Hematopoietic multipotent progenitor cell treated with erythropoietin and hydrocortisone succinate and interleukin-3 and kit ligand, for 15 days (in vitro differentiated cells): ENCODE data around the gene ZNF423.
"Not testable (repeated sequence)": the region's sequence is repeated elsewhere in the genome, so short reads cannot be mapped to it uniquely, and the experiment has no call there.

ENCODE experiments used
- DNase-seq: peaks from one replicate; pipeline ENCODE4 v3.0.0-alpha.2; 2015; ENCODE audit warnings: low spot score

Gene ZNF423

GRCh38 chr16:49506058-49507013 is 349.6 kb downstream of the ZNF423 start:
- DNase-seq: not testable (repeated sequence)

GRCh38 chr16:49505556-49505955 is 350.4 kb downstream of the ZNF423 start:
- no peak for DNase-seq

DNA sequence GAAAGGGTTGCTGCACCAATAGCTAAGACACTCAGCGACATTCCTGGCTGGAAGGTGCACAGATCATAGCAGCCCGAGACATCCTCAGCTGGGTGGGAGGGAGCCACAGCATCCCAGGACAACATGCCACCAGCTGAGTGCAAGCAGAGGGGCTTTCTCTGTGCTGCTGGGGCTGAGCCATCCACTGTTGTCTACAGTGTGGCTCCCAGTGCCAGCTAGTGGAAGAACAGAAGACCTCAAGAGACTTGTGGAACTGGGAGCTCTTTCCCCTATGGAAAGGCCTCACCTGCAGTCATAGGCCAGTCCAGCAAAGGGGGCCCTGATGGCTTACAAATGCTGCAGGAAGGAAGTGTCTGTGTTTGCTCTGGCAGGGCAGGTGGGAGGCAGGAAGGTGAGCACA is 351.3 kb downstream of the ZNF423 start:
- no peak for DNase-seq

DNA sequence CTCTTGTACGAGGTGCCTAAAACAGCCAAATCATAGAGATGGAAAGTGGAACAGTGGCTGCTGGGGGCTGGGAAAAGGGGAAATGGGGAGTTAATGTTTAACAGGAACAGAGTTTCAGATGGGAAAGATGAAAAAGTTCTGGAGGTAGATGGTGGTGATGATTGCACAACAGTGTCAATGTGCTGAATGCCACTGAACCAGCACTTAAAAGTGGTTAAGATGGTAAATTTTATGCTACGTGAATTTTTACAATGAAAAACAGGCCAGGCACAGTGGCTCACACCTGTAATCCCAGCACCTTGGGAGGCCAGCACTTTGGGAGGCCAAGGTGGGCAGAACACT is 351.9 kb downstream of the ZNF423 start:
- DNase-seq: no peak

DNA sequence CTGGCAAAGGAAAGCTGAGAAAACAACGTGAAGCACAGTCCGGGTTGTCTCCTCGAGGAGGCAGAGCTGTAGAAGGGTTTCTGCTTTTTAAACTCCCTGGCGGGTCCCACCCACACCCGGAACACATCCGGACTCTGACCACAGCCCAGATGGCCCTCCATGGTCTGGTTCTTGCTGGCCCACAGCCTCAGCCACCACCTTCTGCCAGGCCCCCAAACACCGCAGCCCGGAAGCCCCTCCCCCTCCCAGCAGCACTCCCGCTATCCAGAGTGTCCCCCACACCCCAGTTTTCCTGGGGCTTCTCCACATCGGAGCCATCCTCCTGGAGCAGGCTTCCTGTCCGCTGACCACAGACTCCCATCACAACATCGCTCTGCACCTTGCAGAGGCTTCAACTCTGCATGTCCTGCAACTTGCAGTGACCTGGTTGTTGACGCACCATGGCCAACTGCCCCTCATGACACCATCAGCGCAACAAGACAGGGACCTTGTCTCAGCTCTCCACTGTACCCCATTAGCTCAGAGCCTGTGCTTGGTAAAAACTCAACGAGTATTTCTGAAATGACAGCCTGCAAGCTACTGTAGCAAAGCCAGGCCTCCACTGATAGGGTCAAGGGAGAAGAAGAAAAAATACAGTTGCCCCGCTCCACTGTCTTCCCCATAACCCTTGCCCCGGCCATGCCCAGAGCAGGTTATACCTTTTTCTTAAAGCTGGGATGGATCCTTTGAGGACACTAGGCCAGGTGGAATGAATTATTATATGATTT is 352.5 kb downstream of the ZNF423 start:
- no peak for DNase-seq

DNA sequence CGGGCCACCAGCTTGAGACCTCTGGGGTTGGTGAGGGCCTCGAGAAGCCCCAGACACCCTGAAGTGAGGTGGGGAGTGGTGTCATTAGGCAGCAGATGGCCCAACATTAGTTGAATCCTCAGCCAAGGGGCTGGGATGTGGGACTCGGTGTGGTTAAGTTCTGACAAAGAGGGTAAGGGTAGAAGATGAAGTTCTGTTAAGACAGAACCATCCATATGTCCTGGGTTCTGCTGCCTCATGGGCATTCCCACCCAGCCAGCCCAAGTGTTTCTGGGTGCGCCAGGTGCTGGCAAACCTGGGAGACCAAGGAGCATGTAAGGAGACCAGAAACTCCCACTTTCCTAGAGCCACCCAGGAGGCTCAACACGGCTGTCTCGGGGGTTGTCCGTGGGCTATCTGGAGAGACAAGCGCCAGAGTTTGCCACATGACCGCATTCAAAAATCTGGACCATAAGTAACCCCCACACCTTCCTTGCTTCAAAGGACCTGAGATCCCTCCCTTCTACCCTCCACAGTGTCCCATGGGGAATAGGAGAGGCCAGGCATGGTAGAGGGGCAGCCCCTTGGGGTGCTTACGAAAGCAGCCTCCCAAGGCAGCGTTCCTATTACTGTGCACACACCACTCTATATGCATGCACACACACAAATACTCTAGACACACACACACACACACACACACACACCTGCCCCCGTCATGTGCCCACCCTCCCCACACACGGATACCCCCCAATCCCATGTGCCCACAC is 353.6 kb downstream of the ZNF423 start:
- DNase-seq: no peak

GRCh38 chr16:49499869-49500610 is 355.9 kb downstream of the ZNF423 start:
- no peak for DNase-seq

- DNase-seq: no peak
Measured at GRCh38 chr16:49499414-49499785, 356.5 kb downstream of the ZNF423 start.

DNA sequence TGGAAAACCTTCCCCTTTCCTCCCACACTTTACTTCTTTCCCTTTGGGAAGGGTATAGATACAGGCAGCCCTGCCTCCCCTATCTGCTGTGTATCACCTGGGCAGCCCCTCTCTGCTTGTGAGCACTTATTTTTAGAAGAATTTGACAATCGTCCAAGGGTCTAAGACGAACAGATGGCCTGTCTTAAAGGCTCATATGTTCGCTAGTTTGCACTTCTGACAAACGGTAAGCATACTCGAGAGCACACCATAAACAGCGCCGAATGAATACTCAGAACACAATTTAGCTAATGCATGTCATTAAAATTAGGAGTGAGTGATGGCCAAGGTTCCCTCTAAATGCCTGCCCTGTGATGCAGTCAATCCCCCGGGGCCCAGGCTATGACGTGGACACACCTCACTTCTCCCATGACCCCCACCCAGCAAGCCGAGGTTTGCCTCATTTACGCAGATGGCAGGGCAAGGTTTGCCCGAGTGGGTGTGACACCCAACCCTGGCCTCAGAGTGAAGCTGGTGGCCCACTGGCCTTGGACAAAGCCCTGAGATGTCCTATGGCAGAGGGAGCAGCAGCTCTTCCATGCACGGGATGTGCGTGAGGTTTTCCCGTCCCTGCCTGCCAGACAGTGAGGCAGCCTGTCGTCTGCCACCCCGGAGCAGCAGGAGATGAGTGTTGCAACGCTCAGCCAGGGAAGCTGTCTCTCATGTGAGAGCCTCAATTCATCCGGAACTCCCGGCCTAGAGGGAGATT is 357.1 kb downstream of the ZNF423 start:
- DNase-seq: no peak

DNA sequence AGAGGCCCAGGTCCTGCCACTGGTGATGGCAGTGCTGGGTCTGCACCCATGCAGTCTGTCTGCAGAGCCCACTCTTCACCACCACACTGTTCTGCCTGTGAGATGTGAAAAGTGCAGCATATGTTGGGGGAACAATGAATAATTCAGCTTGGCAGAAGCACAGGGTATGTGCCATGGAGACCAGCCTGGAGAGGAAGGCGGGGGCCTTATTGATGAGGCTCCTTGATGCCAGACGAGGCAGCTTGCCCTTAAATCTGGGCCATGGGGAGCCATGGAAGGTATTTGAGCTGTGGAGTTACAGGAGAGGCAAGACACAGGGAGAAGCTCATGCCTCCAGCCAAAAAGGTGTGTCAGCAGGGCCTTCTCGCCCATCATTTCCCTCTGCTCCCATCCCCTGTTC is 357.6 kb downstream of the ZNF423 start:
- DNase-seq: no peak

GRCh38 chr16:49497466-49497865 is 358.4 kb downstream of the ZNF423 start:
- DNase-seq: no peak

GRCh38 chr16:49496656-49497055 is 359.3 kb downstream of the ZNF423 start:
- no peak for DNase-seq

GRCh38 chr16:49495596-49496355 is 360.1 kb downstream of the ZNF423 start:
- no peak for DNase-seq

DNA sequence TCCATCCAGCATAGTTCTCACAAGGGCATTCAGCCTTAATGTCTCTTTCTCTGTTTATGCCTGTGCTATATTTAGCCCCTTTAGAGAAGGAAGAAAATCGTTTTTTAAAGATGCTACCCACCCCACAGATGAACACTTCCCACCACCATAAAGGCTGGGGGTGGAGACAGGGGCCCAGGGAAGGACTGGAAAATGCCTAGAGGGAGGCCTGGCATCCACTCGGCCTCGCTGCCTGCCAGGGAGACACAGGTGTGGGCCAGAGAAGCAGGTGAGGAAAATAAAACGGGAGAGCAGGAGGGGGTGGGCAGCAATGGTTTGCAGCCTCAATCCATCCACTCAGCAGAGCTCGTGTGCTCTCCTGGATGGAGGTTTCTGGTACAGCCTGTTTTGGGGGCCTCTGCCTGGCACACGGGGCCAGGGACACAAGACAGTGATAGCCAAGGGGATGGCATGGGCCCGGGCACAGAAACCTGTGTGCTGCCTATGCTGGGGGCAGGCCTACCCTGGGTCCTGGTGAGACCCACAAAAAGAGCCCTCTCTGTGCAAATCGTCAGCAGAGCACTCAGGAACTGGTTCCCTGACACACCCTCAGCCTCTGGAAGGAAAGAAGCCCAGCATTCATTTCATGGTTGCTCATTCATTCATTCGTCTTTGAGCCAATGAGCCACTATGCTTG is 360.9 kb downstream of the ZNF423 start:
- DNase-seq: no peak

- DNase-seq: no peak
Measured at GRCh38 chr16:49494474-49494873, 361.4 kb downstream of the ZNF423 start.

GRCh38 chr16:49493836-49494235 is 362.1 kb downstream of the ZNF423 start:
- no peak for DNase-seq

DNA sequence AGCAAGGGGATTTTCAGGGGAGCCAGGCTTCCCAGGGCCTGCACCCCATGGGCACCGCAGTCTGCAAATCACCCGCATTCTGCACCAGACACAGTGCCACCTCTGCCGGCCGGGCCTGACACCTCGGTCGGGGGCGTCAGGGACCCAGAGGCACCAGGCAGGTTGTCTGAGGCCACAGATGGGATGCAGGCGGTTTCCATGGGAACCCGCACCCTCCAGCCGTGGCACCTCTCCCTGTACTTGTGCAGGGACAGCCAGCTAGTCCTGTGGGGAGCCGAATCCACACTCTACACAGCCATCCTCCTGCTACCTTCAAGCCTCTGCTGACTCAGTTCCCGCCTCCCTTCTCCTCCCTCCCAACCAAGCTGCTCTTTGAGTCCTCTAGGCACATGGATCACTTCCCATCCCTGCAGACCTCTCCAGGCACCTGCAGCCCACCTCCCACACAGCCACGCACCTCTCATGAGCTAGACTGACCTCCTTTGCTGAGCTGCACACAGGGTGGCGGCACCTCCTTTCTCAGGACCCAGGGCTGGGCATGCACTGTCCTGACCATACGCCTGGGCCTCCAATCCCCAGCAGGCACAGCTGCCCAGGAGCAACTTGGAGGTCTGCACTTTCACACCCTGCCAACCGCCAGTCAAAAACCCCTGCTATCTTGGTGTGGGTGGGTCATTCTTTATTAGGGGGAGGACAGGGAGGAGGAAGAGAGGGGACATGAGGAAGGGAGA is 362.9 kb downstream of the ZNF423 start:
- DNase-seq: no peak

- DNase-seq: peak; percentile 3
Measured at GRCh38 chr16:49491771-49492761, 363.8 kb downstream of the ZNF423 start.
